Vagina (tissue), 2 donors: Measurements from ENCODE around the gene CARD10.

Experiments used
- POLR2A ChIP-seq, 2 donors: fragments of 450-650 bp; IDR thresholded peaks; one replicate each; pipeline ENCODE4 v1.6.1; 2017; ENCODE audit warnings: antibody characterized with exemption in 2 of 2, mild to moderate bottlenecking in 2 of 2, moderate library complexity in 2 of 2
- TF ChIP-seq, protein P1 (sequence below), 3 experiments: fragments of 450-650 bp in 2 of 3; fragments of 200-600 bp in 1 of 3; sonication (generic) in 1 of 3; IDR thresholded peaks; one replicate each; pipeline ENCODE4 v1.5.1; 2017 to 2019; ENCODE audit warnings: antibody characterized with exemption in 3 of 3, mild to moderate bottlenecking in 2 of 3, moderate library complexity in 2 of 3

DNA sequence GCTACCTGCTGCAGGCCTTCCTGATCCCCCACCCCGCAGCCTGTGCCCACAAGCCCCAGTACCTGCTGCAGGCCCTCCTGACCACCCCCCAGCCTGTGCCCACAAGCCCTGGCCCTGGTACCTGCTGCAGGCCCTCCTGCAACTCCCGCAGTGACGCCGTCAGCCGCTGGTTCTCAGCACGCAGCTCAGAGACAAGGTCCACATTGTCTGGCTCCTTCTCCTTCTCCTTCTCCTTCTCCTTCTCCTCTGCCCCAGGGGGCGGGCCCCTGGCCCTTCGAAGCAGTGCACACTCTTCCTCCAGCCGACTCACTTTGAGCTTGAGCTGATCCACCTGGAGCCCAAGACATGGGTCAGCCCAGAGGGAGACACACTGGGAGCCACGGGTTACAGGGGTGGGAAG, 9.1 kb downstream of the CARD10 start:
- TF ChIP-seq, protein P1, sequence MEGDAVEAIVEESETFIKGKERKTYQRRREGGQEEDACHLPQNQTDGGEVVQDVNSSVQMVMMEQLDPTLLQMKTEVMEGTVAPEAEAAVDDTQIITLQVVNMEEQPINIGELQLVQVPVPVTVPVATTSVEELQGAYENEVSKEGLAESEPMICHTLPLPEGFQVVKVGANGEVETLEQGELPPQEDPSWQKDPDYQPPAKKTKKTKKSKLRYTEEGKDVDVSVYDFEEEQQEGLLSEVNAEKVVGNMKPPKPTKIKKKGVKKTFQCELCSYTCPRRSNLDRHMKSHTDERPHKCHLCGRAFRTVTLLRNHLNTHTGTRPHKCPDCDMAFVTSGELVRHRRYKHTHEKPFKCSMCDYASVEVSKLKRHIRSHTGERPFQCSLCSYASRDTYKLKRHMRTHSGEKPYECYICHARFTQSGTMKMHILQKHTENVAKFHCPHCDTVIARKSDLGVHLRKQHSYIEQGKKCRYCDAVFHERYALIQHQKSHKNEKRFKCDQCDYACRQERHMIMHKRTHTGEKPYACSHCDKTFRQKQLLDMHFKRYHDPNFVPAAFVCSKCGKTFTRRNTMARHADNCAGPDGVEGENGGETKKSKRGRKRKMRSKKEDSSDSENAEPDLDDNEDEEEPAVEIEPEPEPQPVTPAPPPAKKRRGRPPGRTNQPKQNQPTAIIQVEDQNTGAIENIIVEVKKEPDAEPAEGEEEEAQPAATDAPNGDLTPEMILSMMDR (IDR thresholded peaks at IDR 0.05) = no peak
- TF ChIP-seq POLR2A (IDR thresholded peaks at IDR 0.05) = no peak
